LHCN-M2 (cell line): ENCODE data around the gene GALNT10. TPM values are rescaled to one million over a fixed set of nuclear protein-coding genes. Genes with fewer than 3 reads are reported as not detected.

Source experiments
- DNase-seq: peaks from one replicate; pipeline ENCODE4 v3.0.0-alpha.2; 2012; ENCODE audit warnings: low read depth
- total RNA-seq: library from RNA; depleted of rRNA; stranded (reverse); fragments of >200 nt; gene quantifications from 2 replicates; pipeline ENCODE4 v1.2.3, GENCODE V29; 2014

GALNT10 gene
- total RNA-seq, 1 experiment from 2014 or later = 30.3 TPM

- DNase-seq = no peak
These were observed 101.4 kb downstream of the GALNT10 start for GRCh38 chr5:154291917-154292316.

GRCh38 chr5:154293219-154293618, 102.7 kb downstream of the GALNT10 start:
- DNase-seq = no peak

- DNase-seq = no peak
These were observed 105.0 kb downstream of the GALNT10 start for GRCh38 chr5:154295551-154295950.

GRCh38 chr5:154296525-154297159, 106.1 kb downstream of the GALNT10 start:
- no peak for DNase-seq

- DNase-seq = no peak
These were observed 107.5 kb downstream of the GALNT10 start for GRCh38 chr5:154298065-154298464.

GRCh38 chr5:154300207-154300883, 109.8 kb downstream of the GALNT10 start:
- DNase-seq = no peak

- DNase-seq = no peak
These were observed 111.2 kb downstream of the GALNT10 start for GRCh38 chr5:154301726-154302125.

- no peak for DNase-seq
These were observed 111.6 kb downstream of the GALNT10 start for GRCh38 chr5:154302161-154302560.

- no peak for DNase-seq
These were observed 112.6 kb downstream of the GALNT10 start for GRCh38 chr5:154303133-154303532.

GRCh38 chr5:154308443-154309370, 118.2 kb downstream of the GALNT10 start:
- DNase-seq = peak; percentile 43

GRCh38 chr5:154309371-154309745, 118.8 kb downstream of the GALNT10 start:
- peak; percentile 15 for DNase-seq

- DNase-seq = no peak
These were observed 119.3 kb downstream of the GALNT10 start for GRCh38 chr5:154309805-154310204.

GRCh38 chr5:154311362-154311761, 120.8 kb downstream of the GALNT10 start:
- DNase-seq = no peak

- DNase-seq = no peak
These were observed 121.5 kb downstream of the GALNT10 start for GRCh38 chr5:154312000-154312399.

GRCh38 chr5:154312576-154312975, 122.0 kb downstream of the GALNT10 start:
- peak; percentile 76 for DNase-seq

- no peak for DNase-seq
These were observed 123.0 kb downstream of the GALNT10 start for GRCh38 chr5:154313360-154314017.

- DNase-seq = no peak
These were observed 124.7 kb downstream of the GALNT10 start for GRCh38 chr5:154315196-154315595.

- DNase-seq = no peak
These were observed 125.2 kb downstream of the GALNT10 start for GRCh38 chr5:154315756-154316155.

GRCh38 chr5:154316223-154316935, 125.8 kb downstream of the GALNT10 start:
- no peak for DNase-seq

- no peak for DNase-seq
These were observed 127.4 kb downstream of the GALNT10 start for GRCh38 chr5:154317916-154318315.

GRCh38 chr5:154318691-154319090, 128.2 kb downstream of the GALNT10 start:
- DNase-seq = no peak
